ENCODE measurements around the gene STRIP1.

The STRIP1 gene

DNA sequence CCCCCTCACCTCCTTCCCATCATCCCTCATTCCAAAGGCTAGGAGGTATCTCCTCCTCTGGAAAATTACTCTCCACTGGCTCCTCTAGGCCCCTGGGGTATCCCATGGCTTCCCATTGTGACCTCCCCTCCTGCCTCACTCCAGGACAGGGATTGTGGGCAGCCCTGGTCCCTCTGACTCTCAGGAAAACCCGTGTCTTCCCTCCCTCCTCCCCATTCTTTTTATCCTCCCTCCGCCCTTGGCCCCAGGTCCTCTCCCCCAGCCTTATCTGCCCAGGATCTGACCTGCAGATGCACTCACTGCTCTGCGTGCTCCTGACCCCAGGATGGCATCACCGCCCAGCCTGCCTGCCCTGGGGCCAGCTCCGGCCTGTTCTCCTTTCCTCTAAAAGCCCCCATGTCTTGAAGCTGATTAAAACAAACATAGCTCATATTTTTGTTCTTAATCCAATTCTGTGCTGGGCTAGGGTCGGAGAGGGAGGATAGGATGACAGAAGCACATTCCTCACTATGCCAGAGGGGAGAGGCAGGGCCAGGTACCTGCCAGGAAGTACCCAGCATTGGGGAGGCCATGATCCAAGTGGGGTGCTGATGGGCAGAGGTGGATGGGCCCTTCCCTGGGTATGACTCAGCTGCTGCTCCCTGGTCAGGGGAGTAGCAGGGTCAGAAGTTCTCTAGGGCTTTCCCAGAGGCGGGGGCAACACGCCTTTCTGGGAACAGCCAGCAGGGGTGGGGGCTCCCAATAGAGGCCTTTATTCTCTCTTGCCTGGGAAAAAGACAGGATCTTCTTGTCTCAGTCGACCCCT is 64.0 kb downstream of the STRIP1 start:
- no peak for DNase-seq

DNA sequence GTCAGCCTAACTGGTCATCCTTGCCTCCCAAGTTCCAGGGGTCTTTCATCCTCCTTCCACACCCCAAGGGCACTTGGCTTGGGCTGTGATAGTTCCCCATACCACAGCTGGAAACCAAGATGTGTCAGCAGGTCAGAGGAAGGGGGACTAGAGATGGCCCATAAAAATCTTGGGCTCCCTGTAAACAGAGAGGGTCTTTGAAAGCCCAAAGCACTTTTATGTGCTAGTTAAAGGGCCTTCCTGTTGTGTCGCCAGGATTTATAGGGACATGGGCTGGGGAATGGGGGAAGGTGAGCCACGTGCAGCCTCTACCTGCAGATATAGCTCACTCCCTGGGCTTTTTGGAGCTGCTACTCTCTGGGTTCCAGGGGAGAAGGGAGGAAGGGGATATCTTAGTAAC is 65.9 kb downstream of the STRIP1 start:
- DNase-seq, result no peak

DNA sequence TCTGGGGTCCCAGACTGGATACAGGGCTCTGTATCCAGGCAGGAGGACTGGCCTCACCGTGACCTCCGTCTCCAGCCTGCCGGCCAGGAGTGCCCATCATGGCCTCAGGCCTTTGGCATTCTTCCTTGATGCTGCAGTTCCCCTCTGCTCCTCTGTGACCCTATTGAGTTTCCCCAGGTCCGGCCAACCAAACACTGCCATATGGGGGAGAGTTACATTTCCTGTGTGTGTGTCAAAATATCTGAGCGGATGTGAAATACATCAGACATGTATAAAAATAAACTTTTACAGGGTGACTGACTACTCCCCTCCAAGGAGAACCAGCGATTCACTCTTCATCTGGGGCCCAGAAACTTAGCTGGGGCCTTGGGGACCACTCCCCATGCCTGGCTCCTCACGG is 67.7 kb downstream of the STRIP1 start:
- no peak for DNase-seq

Data from activated CD8-positive, alpha-beta memory T cell treated with anti-CD3 and anti-CD28 coated beads for 24 hours (primary cell).